ENCODE results near the gene NLK. TPM values are rescaled to one million over a fixed set of nuclear protein-coding genes. Genes with fewer than 3 reads are reported as not detected.

The NLK gene
- total and polyA plus RNA-seq, 10 of the 15 experiments (the other 5 are each of a cell fraction or from before 2014, with no cell fraction given): 5.0 to 22.9 (median 15.0) TPM

GRCh38 chr17:28187931-28188330 is 145.5 kb downstream of the NLK start (continued):
- no peak for TF ChIP-seq CUX1 (IDR thresholded peaks at IDR 0.05; ENCODE audit: insufficient replicate concordance, low read depth, low read length)

DNA sequence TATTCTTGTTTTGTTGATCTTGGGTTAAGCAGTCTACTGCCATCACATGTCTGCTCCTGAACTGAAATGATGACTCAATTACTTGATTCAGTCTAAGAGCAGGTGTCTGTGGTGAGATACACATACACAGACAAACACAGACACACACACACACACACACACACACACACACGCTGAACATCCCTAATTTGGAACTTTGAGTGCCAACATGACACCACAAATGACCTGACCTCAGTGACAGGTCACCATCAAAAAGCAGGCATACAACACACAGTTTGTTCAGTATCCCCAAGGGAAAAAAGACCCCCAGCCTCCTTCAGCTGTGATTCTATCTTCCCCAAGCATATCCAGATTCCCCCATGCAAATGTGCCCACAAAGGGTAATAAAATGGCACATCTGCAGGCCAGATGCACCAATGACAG is 146.4 kb downstream of the NLK start:
- no TSS peak for BruUV-seq (replicated peaks)
- H3K9me3 ChIP-seq (replicated peaks; ENCODE audit: control insufficient read depth, insufficient read depth, low read length): peaks cover 4% of the 10 kb centered on the region; the same call in 2 of the 3 replicates
- intact Hi-C loops (cut with micrococcal nuclease; ENCODE audit: unreplicated experiment) (no loop called here), in situ Hi-C loops (cut with MboI) (no loop called here)
- H3K27me3 ChIP-seq (replicated peaks in 1 of 2; ENCODE audit: control insufficient read depth in 2 of 2, insufficient read depth in 2 of 2, low read length in 1 of 2): no peaks in the 10 kb centered on the region
- peaks cover 3 to 14% of the 10 kb centered on the region in 2 experiments; a peak in 2 of 4 replicates for H3K36me3 ChIP-seq (ENCODE audit: control insufficient read depth in 2 of 2, insufficient read depth in 2 of 2, low read length in 1 of 2)
- H3K79me2 ChIP-seq (ENCODE audit: control insufficient read depth, insufficient read depth, low read length): no peaks in the 10 kb centered on the region
- ChIA-PET CTCF (interaction anchor here (0.5 to 1.2 kb wide), 2 partner anchors 13 to 213 kb away, joined by 3 to 4 read pairs; no protein-coding TSS in a partner anchor), RAD21 (ENCODE audit: unreplicated experiment) (interaction anchor here (1.0 kb wide), 1 partner anchor 11 kb away, joined by 3 read pairs; no protein-coding TSS in a partner anchor), POLR2A (interaction anchor here (0.7 kb wide), 1 partner anchor 724 kb away, joined by 3 read pairs; no protein-coding TSS in a partner anchor), SMC1A (ENCODE audit: uncharacterized antibody, unreplicated experiment) (no interaction called here)
- no peak overlapping the region for H3K9ac ChIP-seq (ENCODE audit: control insufficient read depth, insufficient read depth, low read length)
- H4K20me1 ChIP-seq (ENCODE audit: control insufficient read depth, insufficient read depth): no peaks in the 10 kb centered on the region
- H3K4me3 ChIP-seq: no peak overlapping the region
- TF ChIP-seq GABPA (IDR thresholded peaks at IDR 0.05; ENCODE audit: low read depth): no peak
- TF ChIP-seq, protein P1, sequence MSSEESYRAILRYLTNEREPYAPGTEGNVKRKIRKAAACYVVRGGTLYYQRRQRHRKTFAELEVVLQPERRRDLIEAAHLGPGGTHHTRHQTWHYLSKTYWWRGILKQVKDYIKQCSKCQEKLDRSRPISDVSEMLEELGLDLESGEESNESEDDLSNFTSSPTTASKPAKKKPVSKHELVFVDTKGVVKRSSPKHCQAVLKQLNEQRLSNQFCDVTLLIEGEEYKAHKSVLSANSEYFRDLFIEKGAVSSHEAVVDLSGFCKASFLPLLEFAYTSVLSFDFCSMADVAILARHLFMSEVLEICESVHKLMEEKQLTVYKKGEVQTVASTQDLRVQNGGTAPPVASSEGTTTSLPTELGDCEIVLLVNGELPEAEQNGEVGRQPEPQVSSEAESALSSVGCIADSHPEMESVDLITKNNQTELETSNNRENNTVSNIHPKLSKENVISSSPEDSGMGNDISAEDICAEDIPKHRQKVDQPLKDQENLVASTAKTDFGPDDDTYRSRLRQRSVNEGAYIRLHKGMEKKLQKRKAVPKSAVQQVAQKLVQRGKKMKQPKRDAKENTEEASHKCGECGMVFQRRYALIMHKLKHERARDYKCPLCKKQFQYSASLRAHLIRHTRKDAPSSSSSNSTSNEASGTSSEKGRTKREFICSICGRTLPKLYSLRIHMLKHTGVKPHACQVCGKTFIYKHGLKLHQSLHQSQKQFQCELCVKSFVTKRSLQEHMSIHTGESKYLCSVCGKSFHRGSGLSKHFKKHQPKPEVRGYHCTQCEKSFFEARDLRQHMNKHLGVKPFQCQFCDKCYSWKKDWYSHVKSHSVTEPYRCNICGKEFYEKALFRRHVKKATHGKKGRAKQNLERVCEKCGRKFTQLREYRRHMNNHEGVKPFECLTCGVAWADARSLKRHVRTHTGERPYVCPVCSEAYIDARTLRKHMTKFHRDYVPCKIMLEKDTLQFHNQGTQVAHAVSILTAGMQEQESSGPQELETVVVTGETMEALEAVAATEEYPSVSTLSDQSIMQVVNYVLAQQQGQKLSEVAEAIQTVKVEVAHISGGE (CRISPR knock-in tag; IDR thresholded peaks at IDR 0.05): no peak
- 96% methylated on average over 1 of the region's 1 CpG for WGBS (ENCODE audit: insufficient coverage, insufficient replicate concordance, low lambda C conversion rate, missing lambda C conversion rate)
- FAIRE-seq: no peak
- DNase-seq (ENCODE audit: low read depth, low spot score): no peak
- H2AFZ ChIP-seq (ENCODE audit: control insufficient read depth, low read depth, low read length): no peak overlapping the region
- H3K27ac ChIP-seq (ENCODE audit: control insufficient read depth, insufficient read depth): no peak overlapping the region
- H3K4me1 ChIP-seq (ENCODE audit: control insufficient read depth, insufficient read depth, low read length): no peaks in the 10 kb centered on the region
- ATAC-seq: no peak
- H3K4me2 ChIP-seq (ENCODE audit: control insufficient read depth, insufficient read depth): no peak overlapping the region

Data from GM12878 (cell line).